BE2C (cell line): Measurements from ENCODE around the gene HK3.

Experiments
- DNase-seq: peaks from one replicate; pipeline ENCODE4 v3.0.0-alpha.2; 2020
- H3K27me3 ChIP-seq: fragments of 250-450 bp; sonication (Bioruptor Pico); 2 replicates; pipeline ENCODE4 v1.5.1; 2020; ENCODE audit warnings: mild to moderate bottlenecking
- H3K36me3 ChIP-seq: fragments of 250-450 bp; sonication (Bioruptor Pico); 2 replicates; pipeline ENCODE4 v1.5.1; 2020; ENCODE audit warnings: mild to moderate bottlenecking
- H3K4me1 ChIP-seq: fragments of 250-450 bp; sonication (Bioruptor Pico); 2 replicates; pipeline ENCODE4 v1.5.1; 2020
- H3K4me3 ChIP-seq: 2 replicates; pipeline ENCODE4 v1.5.1; 2011; ENCODE audit warnings: low read depth, low read length
- H3K9me3 ChIP-seq: fragments of 250-450 bp; sonication (Bioruptor Pico); 2 replicates; pipeline ENCODE4 v1.5.1; 2020
- TF ChIP-seq, protein P1 (sequence below): IDR thresholded peaks from 2 replicates; pipeline ENCODE4 v1.5.1; 2012; ENCODE audit warnings: mild to moderate bottlenecking, low read depth, low read length

Gene HK3

DNA sequence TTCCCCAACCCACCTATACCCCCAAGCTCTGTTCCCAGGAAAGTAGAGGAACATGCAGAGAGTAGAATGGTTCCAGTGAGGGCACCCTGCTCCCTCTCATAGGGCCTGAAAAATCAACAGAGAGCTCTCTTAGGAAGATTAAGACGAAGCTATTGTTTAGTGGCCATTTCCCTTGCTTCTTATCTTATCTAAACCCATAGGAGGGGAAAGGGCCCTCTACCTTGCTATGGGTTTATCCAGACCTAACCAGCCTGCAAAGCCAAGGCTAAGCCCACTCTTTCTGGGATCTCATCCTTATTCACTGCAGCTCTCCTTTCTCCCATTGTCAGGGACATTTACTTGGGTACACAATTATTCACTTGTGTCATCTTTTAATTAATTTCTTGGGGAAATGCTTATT lies 39.3 kb upstream of the HK3 start:
- TF ChIP-seq, protein P1, sequence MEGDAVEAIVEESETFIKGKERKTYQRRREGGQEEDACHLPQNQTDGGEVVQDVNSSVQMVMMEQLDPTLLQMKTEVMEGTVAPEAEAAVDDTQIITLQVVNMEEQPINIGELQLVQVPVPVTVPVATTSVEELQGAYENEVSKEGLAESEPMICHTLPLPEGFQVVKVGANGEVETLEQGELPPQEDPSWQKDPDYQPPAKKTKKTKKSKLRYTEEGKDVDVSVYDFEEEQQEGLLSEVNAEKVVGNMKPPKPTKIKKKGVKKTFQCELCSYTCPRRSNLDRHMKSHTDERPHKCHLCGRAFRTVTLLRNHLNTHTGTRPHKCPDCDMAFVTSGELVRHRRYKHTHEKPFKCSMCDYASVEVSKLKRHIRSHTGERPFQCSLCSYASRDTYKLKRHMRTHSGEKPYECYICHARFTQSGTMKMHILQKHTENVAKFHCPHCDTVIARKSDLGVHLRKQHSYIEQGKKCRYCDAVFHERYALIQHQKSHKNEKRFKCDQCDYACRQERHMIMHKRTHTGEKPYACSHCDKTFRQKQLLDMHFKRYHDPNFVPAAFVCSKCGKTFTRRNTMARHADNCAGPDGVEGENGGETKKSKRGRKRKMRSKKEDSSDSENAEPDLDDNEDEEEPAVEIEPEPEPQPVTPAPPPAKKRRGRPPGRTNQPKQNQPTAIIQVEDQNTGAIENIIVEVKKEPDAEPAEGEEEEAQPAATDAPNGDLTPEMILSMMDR = no peak
- no peak for DNase-seq
- Histone ChIP-seq H3K9me3 (no peaks in the 10 kb centered on the region), H3K27me3 (no peaks in the 10 kb centered on the region), H3K4me1 (peaks cover 7% of the 10 kb centered on the region; the same call in 1 of the 2 replicates), H3K36me3 (peaks cover 36% of the 10 kb centered on the region), H3K4me3 (no peak overlapping the region)

DNA sequence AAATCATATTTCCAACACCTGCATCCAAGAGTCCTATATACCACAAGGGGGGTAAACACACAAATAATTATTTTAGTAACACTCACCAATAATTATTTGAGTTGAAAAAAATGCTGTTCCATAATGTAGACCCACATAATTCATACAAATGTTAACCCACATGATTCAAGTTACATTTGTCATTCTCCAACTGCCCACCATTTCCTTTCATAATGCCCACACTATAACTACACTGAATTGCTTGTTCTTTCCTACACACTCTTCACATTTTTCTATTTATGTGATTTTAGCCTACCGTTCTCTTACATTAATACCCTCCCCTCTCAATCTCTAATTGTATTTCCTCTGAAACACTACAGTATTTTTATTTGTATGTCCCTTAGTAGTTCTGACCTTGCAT lies 35.9 kb upstream of the HK3 start:
- H3K4me1 ChIP-seq = peaks cover 7% of the 10 kb centered on the region; the same call in 1 of the 2 replicates
- DNase-seq = no peak
- no peaks in the 10 kb centered on the region for H3K9me3 ChIP-seq
- peaks cover 16% of the 10 kb centered on the region for H3K36me3 ChIP-seq
- no peaks in the 10 kb centered on the region for H3K27me3 ChIP-seq
- no peak overlapping the region for H3K4me3 ChIP-seq
- TF ChIP-seq, protein P1 = no peak

DNA sequence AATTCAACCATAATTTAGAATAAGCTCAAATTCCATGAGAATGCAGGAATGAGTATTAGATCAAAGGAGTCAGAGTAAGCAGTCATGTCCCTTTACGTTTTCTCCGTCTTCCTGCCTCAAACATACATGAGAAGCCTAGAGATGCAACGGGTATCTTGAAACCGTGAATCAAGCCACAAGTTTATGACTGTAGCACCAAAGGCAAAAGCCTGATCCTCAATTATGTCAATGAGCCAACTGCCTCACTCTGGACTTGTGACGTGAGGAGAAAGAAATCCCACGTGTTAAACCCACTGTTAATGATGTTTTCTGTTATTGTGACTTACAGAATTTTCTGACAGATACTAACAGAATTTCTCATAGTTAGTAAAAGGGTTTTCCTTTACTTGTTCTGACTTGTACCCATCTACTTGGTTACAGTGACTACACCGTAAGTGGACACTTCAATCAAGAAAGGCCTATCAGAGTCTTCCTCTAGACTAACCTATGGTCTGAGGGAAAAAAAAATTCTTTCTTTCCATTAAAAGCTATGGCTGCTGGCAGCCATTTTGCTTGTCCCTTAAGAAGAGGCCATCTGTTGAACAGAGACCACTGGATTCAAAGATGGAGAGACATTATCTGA lies 35.3 kb upstream of the HK3 start:
- peaks cover 10% of the 10 kb centered on the region for H3K36me3 ChIP-seq
- TF ChIP-seq, protein P1 = no peak
- DNase-seq = no peak
- H3K4me3 ChIP-seq = no peak overlapping the region
- peaks cover 7% of the 10 kb centered on the region; the same call in 1 of the 2 replicates for H3K4me1 ChIP-seq
- no peaks in the 10 kb centered on the region for H3K9me3 ChIP-seq
- no peaks in the 10 kb centered on the region for H3K27me3 ChIP-seq

GRCh38 chr5:176929654-176930053 lies 30.5 kb upstream of the HK3 start:
- no peaks in the 10 kb centered on the region for H3K4me1 ChIP-seq
- DNase-seq = no peak
- TF ChIP-seq, protein P1 = no peak
- no peak overlapping the region for H3K4me3 ChIP-seq
- no peaks in the 10 kb centered on the region for H3K27me3 ChIP-seq
- no peaks in the 10 kb centered on the region for H3K9me3 ChIP-seq
- peaks cover 6% of the 10 kb centered on the region for H3K36me3 ChIP-seq

DNA sequence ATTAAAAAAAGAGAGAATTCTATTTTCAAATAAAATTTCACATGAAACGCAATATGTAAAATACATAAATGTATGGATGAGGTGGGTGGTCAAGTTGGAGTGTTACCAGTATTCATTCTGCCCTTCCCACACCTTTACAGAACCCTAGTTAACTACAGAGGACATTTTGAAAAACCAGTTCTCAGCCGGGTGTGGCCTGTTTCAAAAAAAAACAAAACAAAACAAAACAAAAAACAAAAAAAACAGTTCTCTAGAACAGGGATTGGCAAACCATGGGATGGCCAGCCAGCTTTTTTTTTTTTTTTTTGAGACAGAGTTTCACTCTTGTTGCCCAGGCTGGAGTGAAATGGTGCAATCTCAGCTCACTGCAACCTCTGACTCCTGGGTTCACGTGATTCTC lies 28.4 kb upstream of the HK3 start:
- H3K9me3 ChIP-seq = no peaks in the 10 kb centered on the region
- no peak overlapping the region for H3K4me3 ChIP-seq
- no peaks in the 10 kb centered on the region for H3K4me1 ChIP-seq
- TF ChIP-seq, protein P1 = no peak
- H3K27me3 ChIP-seq = no peaks in the 10 kb centered on the region
- DNase-seq = no peak
- H3K36me3 ChIP-seq = peaks cover 6% of the 10 kb centered on the region

DNA sequence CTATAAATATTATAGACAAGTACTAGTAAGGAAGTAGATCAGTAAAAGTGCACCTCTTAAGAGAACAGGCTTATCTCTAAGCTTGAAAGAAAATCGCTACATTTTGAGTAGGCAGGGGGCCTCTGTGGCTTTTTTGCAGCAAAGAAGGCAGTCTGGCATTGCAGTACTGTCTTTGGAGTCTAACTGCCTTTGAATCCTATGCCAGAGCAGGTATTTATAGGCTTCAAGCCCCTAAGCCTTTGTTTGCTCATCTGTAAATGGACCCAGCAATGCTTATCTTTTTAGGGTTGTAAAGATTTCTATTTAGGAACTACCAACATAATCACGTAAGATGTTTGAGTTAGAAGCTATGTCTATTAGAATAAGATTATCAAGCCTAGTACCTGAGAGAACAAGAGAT lies 23.7 kb upstream of the HK3 start:
- TF ChIP-seq, protein P1 = no peak
- no peaks in the 10 kb centered on the region for H3K9me3 ChIP-seq
- no peak for DNase-seq
- H3K4me3 ChIP-seq = no peak overlapping the region
- H3K4me1 ChIP-seq = no peaks in the 10 kb centered on the region
- peaks cover 6% of the 10 kb centered on the region for H3K36me3 ChIP-seq
- no peaks in the 10 kb centered on the region for H3K27me3 ChIP-seq
